ENCODE measurements around the gene NAV3. TPM values are rescaled to one million over a fixed set of nuclear protein-coding genes. Genes with fewer than 3 reads are reported as not detected.

NAV3 gene
- total and polyA plus RNA-seq, 7 donors = 0.50 to 13.3 (median 6.8) TPM; not detected in 1

GRCh38 chr12:78090266-78090665, 259.6 kb downstream of the NAV3 start:
- H3K27me3 ChIP-seq = no peaks in the 10 kb centered on the region
- DNase-seq = no peak
- no peak overlapping the region for H3K4me3 ChIP-seq
- no peaks in the 10 kb centered on the region for H3K9me3 ChIP-seq
- no peaks in the 10 kb centered on the region for H3K36me3 ChIP-seq
- intact Hi-C loops (cut with DNase I) = loop anchor here (10.0 kb wide), 1 partner anchor 85 kb away; no protein-coding TSS in a partner anchor
- TF ChIP-seq POLR2A (IDR thresholded peaks at IDR 0.05) (no peak), EP300 (IDR thresholded peaks at IDR 0.05) (no peak), CTCF (IDR thresholded peaks at IDR 0.05) (no peak), POLR2AphosphoS5 (IDR thresholded peaks at IDR 0.05) (no peak)
- no peak overlapping the region for H3K27ac ChIP-seq
- H3K4me1 ChIP-seq = peaks cover 0 to 3% (median 0%) of the 10 kb centered on the region in 4 donors

GRCh38 chr12:78095623-78096022, 264.9 kb downstream of the NAV3 start:
- Histone ChIP-seq H3K4me3 (no peak overlapping the region), H3K4me1 (peaks cover 0 to 13% (median 7%) of the 10 kb centered on the region in 4 donors), H3K27me3 (no peaks in the 10 kb centered on the region), H3K27ac (no peak overlapping the region), H3K9me3 (no peaks in the 10 kb centered on the region), H3K36me3 (no peaks in the 10 kb centered on the region)
- TF ChIP-seq POLR2AphosphoS5 (IDR thresholded peaks at IDR 0.05) = no peak
- TF ChIP-seq POLR2A (IDR thresholded peaks at IDR 0.05) = no peak
- TF ChIP-seq EP300 (IDR thresholded peaks at IDR 0.05) = no peak
- no peak for TF ChIP-seq CTCF (IDR thresholded peaks at IDR 0.05)
- DNase-seq = no peak
- 92 to 95% methylated on average over 1 of the region's 1 CpG for WGBS, 2 donors
- intact Hi-C loops (cut with DNase I) = loop anchor here (10.0 kb wide), 1 partner anchor 91 kb away; no protein-coding TSS in a partner anchor

GRCh38 chr12:78096909-78097597, 266.4 kb downstream of the NAV3 start:
- DNase-seq = no peak
- Histone ChIP-seq H3K4me1 (peaks cover 0 to 13% (median 7%) of the 10 kb centered on the region in 4 donors), H3K9me3 (no peaks in the 10 kb centered on the region), H3K27me3 (no peaks in the 10 kb centered on the region), H3K4me3 (no peak overlapping the region), H3K36me3 (no peaks in the 10 kb centered on the region), H3K27ac (peak overlapping the region in 2 of 4 donors; percentile 5 to 27)
- TF ChIP-seq POLR2A (IDR thresholded peaks at IDR 0.05) (no peak), POLR2AphosphoS5 (IDR thresholded peaks at IDR 0.05) (peak in 2 of 4 donors; percentile 35 to 42)
- intact Hi-C loops (cut with DNase I) = loop anchor here (10.0 kb wide), 1 partner anchor 92 kb away; no protein-coding TSS in a partner anchor
- 54 to 63% methylated on average over 2 of the region's 2 CpGs for WGBS, 2 donors

- Histone ChIP-seq H3K4me3 (no peak overlapping the region), H3K27ac (no peak overlapping the region), H3K4me1 (peaks cover 0 to 13% (median 7%) of the 10 kb centered on the region in 4 donors), H3K9me3 (no peaks in the 10 kb centered on the region), H3K27me3 (no peaks in the 10 kb centered on the region), H3K36me3 (no peaks in the 10 kb centered on the region)
- 5 to 55% methylated on average over 2 of the region's 2 CpGs for WGBS, 2 donors
- TF ChIP-seq POLR2AphosphoS5 (IDR thresholded peaks at IDR 0.05) (no peak), CTCF (IDR thresholded peaks at IDR 0.05) (no peak), POLR2A (IDR thresholded peaks at IDR 0.05) (no peak), EP300 (IDR thresholded peaks at IDR 0.05) (no peak)
- intact Hi-C loops (cut with DNase I) = loop anchor here (10.0 kb wide), 1 partner anchor 95 kb away; no protein-coding TSS in a partner anchor
- no peak for DNase-seq
Observed at GRCh38 chr12:78099806-78100205, 269.1 kb downstream of the NAV3 start.

GRCh38 chr12:78101113-78101876, 270.6 kb downstream of the NAV3 start:
- H3K36me3 ChIP-seq = no peaks in the 10 kb centered on the region
- no peaks in the 10 kb centered on the region for H3K27me3 ChIP-seq
- no peak for DNase-seq
- 7 to 45% methylated on average over 4 of the region's 4 CpGs for WGBS, 2 donors
- no peak overlapping the region for H3K27ac ChIP-seq
- intact Hi-C loops (cut with DNase I) = no loop called here
- TF ChIP-seq EP300 (IDR thresholded peaks at IDR 0.05) (no peak), POLR2AphosphoS5 (IDR thresholded peaks at IDR 0.05) (no peak), POLR2A (IDR thresholded peaks at IDR 0.05) (no peak), CTCF (IDR thresholded peaks at IDR 0.05) (no peak)
- peaks cover 0 to 13% (median 7%) of the 10 kb centered on the region in 4 donors for H3K4me1 ChIP-seq
- H3K9me3 ChIP-seq = no peaks in the 10 kb centered on the region
- H3K4me3 ChIP-seq = no peak overlapping the region

All from sigmoid colon (tissue), 7 donors.